Activated naive CD4-positive, alpha-beta T cell treated with anti-CD3 and anti-CD28 coated beads, Interleukin-2, amount 50 U/mL, for 72 hours (primary cell): ENCODE results near the gene OXER1. TPM values are rescaled to one million over a fixed set of nuclear protein-coding genes. Genes with fewer than 3 reads are reported as not detected.

Source experiments
- ATAC-seq, 2 donors: fragments of 150-1000 bp; cut with Tn5 transposase; 2 replicates each; pipeline ENCODE4 v1.10.0; 2021; ENCODE audit warnings: mild to moderate bottlenecking in 2 of 2, moderate library complexity in 2 of 2
- DNase-seq, 2 donors: peaks; one replicate each; pipeline ENCODE4 v3.0.0; 2021 to 2022; ENCODE audit warnings: low spot score in 2 of 2
- H3K27ac Mint-ChIP-seq, 2 donors: one replicate each; pipeline ENCODE4 v1.8.0; 2022; ENCODE audit warnings: mild to moderate bottlenecking in 2 of 2, mixed read lengths in 2 of 2
- H3K36me3 Mint-ChIP-seq, 2 donors: one replicate each; pipeline ENCODE4 v1.8.0; 2022; ENCODE audit warnings: mixed read lengths in 2 of 2
- H3K9me3 Mint-ChIP-seq, 2 donors: one replicate each; pipeline ENCODE4 v1.8.0; 2022; ENCODE audit warnings: mixed read lengths in 2 of 2
- total RNA-seq, 2 donors: library from RNA; stranded (reverse); gene quantifications; one replicate each; pipeline ENCODE4 v1.2.3, GENCODE V29; 2022

OXER1 gene
- total RNA-seq, 2 donors from 2014 or later, result 0.25 to 0.54 TPM

DNA sequence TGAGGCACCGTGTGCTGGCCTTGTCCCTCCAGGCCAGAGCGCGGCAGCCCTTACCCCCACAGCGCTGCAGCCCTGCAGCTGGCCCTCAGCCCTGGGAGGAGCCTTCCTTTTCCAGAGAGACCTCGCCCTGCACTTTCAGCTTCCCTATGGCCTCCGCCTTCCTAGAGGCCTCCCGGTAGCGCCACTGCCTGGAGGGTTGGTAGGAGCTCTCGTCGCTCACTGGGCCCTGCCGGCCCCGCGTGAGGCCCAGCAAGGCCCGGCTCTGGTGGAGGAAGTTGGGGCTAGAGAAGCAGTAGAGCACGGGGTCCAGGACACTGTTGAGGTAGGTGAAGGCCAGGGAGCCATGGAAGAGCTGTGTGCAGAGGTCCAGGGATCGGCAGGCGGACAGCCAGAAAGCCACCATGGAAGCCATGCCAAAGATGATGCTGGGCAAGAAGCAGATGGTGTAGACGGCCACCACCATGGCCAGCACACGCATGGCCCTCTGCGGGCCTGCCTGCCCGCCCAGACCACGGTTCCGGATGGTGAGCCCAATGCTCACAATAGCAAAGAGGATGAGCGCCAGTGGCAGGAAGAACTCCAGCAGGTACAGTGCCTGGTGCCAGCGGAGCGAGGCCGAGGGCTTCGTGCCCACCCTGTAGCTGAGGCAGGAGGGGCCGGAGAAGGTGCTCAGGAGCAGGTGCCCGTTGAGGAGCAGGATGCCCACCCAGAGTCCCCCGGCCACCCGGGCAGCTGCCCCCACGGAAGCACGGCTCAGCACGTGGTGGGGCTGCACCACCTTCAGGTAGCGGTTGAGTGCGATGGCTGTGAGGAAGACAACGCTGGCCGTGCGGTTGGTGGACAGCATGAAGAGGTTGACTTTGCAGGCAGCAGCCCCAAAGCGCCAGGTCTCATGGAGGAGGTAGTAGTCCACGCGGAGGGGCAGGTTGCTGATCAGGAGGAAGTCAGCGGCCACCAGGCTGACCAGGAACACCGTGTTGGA, 821 bp downstream of the OXER1 start:
- peak overlapping the region; percentile 9 to 78 for H3K27ac Mint-ChIP-seq
- H3K9me3 Mint-ChIP-seq, result no peaks in the 10 kb centered on the region
- ATAC-seq, result no peak
- no peak for DNase-seq
- no peaks in the 10 kb centered on the region for H3K36me3 Mint-ChIP-seq

DNA sequence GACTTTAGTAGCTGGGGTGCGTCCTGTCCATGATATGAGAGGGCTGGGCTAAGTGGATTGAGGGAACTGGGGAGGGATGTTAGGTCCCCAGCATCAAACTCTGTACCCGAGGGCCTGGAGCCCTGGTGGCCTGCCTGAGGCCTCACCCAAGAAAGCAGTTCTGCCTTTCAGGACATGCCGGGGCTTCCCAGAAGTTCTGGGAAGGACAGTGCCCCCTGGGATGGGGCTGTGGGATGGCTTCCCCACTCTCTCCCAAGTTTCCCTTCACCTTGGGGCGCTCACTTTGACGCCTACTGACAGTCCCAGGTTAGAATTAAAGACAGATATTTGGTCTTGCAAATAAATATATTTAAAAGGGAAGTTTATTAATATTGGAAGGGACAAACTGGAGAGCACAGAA, 1.8 kb downstream of the OXER1 start:
- Mint-ChIP-seq H3K9me3 (no peaks in the 10 kb centered on the region), H3K27ac (no peak overlapping the region), H3K36me3 (no peaks in the 10 kb centered on the region)
- ATAC-seq (no peak), DNase-seq (no peak)

DNA sequence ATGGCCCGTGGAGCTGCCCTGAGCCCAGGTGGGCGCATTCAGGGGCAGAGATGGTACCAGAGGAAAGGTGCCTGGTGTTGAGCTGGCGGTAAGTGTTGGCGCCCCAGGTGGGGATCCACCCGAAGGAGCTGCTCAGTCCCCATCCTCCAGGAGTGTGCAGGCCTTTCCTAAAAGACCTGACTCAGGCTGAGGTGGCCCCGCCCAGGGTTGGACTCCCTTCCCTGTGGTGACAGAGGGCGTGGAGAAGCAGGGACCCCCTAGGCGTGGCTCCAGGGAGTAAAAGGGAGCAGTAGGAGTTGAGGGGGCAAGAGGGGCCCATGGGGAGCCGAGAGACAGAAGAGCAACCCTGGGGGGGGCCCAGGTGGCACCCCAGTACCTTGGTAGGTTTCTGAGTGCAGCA, 2.4 kb downstream of the OXER1 start:
- no peak for DNase-seq
- no peaks in the 10 kb centered on the region for H3K36me3 Mint-ChIP-seq

DNA sequence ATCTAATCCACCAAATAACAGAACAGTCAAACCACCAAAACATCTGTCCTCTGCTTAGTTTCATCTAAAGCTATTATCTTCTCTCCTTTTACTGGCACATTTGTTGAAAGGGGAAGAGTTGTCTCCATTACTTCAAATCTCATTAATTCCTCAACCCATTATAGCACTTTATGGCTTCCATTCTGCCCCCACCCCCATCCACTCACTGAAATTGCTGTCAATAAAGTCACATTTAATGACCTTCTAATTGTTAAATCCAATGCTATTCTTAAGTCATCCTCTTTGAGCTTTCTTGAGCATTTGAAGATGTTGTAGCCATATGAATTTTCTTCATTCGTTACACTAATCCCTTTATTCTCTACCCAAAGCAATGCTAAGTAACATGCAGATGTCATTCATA, 5.2 kb downstream of the OXER1 start:
- no peaks in the 10 kb centered on the region for H3K9me3 Mint-ChIP-seq
- DNase-seq, result no peak
- ATAC-seq, result no peak
- no peaks in the 10 kb centered on the region for H3K36me3 Mint-ChIP-seq
- H3K27ac Mint-ChIP-seq, result peak overlapping the region in 1 of 2 donors; percentile 8

More for the DNA sequence above, 2.4 kb downstream of the OXER1 start:
- no peaks in the 10 kb centered on the region for H3K9me3 Mint-ChIP-seq
- H3K27ac Mint-ChIP-seq, result no peak overlapping the region
- ATAC-seq, result no peak

GRCh38 chr2:42757981-42758740, 5.8 kb downstream of the OXER1 start:
- Mint-ChIP-seq H3K9me3 (no peaks in the 10 kb centered on the region), H3K36me3 (peaks cover 0 to 4% of the 10 kb centered on the region in 2 donors), H3K27ac (peak overlapping the region in 1 of 2 donors; percentile 8)
- DNase-seq, result no peak
- no peak for ATAC-seq

DNA sequence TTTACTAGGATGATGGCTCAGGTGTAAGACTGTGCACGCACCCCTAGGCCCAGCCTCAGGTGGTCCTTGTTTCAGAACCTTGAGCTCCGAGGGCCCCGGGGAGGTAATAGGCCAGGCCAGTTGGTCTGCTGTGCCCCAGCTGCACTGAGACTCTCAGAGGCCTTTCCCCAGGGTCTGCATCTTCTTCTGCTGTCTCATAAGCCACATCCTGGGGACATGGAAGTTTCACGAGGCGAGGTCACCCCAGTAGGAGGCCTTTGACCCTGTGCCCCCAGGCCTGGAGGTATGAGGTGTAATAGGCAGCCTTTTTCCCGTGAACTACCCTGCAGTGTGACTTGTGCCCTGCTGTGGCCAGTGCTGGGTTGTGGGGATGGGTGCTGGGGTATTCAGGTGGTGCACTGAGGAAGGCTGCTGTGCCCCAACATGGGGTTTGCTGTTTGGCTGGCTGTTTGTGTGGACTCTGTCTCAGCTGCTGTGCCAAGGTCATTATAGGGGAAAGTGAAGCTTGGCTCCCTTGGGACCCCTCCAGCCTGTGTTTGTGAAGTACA, 6.9 kb downstream of the OXER1 start:
- H3K9me3 Mint-ChIP-seq, result no peaks in the 10 kb centered on the region
- no peak for DNase-seq
- no peak overlapping the region for H3K27ac Mint-ChIP-seq
- ATAC-seq, result no peak
- H3K36me3 Mint-ChIP-seq, result peaks cover 0 to 4% of the 10 kb centered on the region in 2 donors

DNA sequence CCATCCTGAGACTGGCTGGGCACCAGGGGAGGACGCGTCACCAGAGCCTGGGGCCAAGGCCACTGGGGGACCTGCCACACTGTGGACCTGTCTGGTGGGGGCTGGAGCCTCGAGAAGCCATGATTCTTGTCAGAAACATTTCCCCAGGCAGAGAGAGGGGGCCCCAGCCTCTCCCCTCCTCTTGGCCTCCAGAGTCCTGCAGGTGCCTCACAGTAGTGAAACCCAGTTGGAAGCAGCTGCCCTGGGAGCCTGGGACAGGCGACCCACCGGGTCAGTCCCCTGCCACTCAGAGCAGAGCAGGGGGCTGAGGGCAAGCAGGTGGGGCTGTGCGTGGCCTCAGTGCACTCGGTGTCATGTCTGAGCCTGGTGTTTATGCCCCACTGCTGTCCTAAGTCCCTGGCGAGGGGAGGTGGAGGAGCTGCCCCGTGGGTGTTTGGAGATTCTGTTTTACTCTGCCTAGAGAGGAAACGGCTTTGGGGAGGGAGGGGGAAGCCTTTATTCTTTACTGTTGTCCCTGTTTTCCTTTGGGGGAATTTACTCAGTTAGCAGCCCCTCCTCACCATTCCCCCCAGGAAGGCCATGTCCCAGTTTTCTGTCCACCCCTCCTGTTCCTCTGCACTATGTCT, 7.7 kb downstream of the OXER1 start:
- no peaks in the 10 kb centered on the region for H3K9me3 Mint-ChIP-seq
- no peak for DNase-seq
- no peak for ATAC-seq
- H3K27ac Mint-ChIP-seq, result no peak overlapping the region
- H3K36me3 Mint-ChIP-seq, result peaks cover 0 to 4% of the 10 kb centered on the region in 2 donors

DNA sequence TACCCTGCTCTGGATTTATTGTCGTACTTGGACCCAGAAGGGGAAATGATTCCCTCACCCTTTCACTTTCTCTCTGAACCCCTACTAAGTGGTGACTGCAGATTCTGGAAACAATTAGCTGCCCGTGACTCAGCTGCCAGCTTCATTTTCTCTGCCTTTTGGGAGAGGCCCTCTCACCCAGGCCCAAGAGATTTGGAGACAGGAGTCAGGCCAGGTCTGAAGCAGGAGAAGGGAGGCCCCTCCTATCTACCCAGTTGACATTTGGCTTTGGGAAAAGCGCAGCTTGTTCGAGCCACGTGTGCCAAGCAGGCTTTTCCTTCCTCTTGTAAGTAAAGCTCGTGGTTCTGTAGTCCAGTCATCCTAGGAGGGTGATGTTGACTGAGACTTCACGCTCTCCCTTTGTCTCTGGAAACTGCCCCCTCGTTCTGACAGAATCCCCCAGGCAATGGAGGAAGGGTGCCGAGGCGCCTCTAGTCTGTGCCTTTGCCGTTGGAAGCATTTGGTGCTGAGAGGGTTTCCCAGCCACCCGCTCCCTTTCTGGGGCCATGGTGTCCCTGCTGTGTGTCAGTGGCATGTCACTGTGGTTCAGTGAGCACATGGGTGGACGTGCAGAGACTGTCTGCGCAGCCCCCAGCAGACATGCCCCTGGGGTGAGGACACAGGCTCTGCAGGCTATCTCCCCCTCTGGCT, 8.6 kb downstream of the OXER1 start:
- no peaks in the 10 kb centered on the region for H3K9me3 Mint-ChIP-seq
- peak overlapping the region in 1 of 2 donors; percentile 77 for H3K27ac Mint-ChIP-seq
- ATAC-seq (peak; percentile 43 to 65), DNase-seq (no peak)
- H3K36me3 Mint-ChIP-seq, result peaks cover 0 to 4% of the 10 kb centered on the region in 2 donors

DNA sequence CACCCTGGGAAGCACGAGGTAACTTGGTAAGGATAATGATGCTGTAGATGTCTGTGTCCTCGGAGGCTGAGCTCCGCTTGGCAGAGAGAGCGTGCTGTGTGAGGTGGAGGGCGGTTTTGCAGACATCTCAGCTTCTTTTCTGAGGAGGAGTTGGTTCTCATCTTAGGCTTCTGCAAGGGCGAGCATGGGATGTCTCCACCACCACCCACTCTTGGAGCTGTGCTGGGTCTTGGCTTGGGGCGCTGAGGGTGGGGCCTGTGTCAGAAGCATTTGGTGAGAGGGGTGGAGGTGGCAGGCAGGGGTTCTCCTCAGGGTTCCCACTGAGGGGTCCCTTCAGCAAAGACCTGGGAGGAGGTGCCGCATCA, 9.2 kb downstream of the OXER1 start:
- Mint-ChIP-seq H3K9me3 (no peaks in the 10 kb centered on the region), H3K36me3 (peaks cover 0 to 4% of the 10 kb centered on the region in 2 donors), H3K27ac (no peak overlapping the region)
- DNase-seq, result no peak
- peak in 1 of 2 donors; percentile 11 for ATAC-seq

GRCh38 chr2:42754021-42754775, 9.7 kb downstream of the OXER1 start:
- ATAC-seq, result peak; percentile 23 to 48
- no peak overlapping the region for H3K27ac Mint-ChIP-seq
- DNase-seq, result no peak
- peaks cover 0 to 4% of the 10 kb centered on the region in 2 donors for H3K36me3 Mint-ChIP-seq
- no peaks in the 10 kb centered on the region for H3K9me3 Mint-ChIP-seq

DNA sequence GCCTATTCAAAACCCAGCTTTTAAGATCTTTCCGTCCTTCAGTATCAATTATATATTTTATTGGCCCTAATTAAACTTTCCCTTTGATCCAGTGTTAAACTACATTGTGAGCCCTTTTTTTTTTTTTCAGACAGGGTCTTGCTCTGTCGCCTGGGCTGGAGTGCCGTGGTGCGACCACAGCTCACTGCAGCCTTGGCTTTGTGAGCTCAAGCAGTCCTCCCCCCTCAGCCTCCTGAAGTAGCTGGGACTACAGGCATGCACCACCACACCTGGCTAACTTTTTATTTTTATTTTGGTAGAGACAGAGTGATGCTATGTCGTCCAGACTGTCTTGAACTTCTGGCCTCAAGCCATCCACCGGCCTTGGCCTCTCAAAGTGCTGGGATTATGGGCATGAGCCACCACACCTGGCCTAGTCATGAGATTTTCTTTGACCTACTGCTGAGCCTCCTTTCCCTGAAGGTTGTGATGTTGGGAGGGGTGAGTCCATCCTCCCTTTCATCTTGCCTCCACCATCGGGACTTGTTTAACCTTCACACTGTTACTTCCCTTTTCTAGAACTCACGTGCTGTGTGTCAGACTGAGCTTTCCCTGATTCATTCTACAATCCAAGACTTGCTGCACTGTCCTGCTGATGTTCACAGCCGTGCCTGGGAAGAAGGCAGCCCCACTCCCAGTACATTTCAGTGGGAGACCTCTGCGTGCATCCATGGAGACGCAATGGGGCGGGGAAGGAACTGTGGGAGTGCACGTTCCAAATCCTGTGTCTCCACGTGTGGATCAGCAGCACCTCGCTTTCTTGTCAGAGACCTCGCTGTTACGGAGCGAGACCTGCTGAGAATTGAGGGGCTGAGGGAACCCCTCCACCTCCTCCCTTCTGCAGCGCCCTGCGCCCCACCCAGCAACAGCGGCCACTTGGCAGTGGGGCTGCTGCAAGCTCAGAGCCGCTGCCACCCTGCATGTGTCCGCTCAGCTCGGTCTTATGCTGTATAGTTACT, 10.8 kb downstream of the OXER1 start:
- no peaks in the 10 kb centered on the region for H3K9me3 Mint-ChIP-seq
- peaks cover 0 to 4% of the 10 kb centered on the region in 2 donors for H3K36me3 Mint-ChIP-seq
- no peak for ATAC-seq
- H3K27ac Mint-ChIP-seq, result peak overlapping the region in 1 of 2 donors; percentile 34
- DNase-seq, result no peak

GRCh38 chr2:42752314-42752713, 11.6 kb downstream of the OXER1 start:
- no peak for DNase-seq
- Mint-ChIP-seq H3K36me3 (peaks cover 0 to 4% of the 10 kb centered on the region in 2 donors), H3K27ac (no peak overlapping the region), H3K9me3 (no peaks in the 10 kb centered on the region)
- no peak for ATAC-seq

- Mint-ChIP-seq H3K36me3 (peaks cover 0 to 4% of the 10 kb centered on the region in 2 donors), H3K9me3 (no peaks in the 10 kb centered on the region), H3K27ac (peak overlapping the region in 1 of 2 donors; percentile 11)
- no peak for DNase-seq
- no peak for ATAC-seq
Measured at GRCh38 chr2:42748840-42749239, 15.1 kb downstream of the OXER1 start.

- DNase-seq (no peak), ATAC-seq (no peak)
- Mint-ChIP-seq H3K27ac (no peak overlapping the region), H3K9me3 (no peaks in the 10 kb centered on the region), H3K36me3 (peaks cover 0 to 8% of the 10 kb centered on the region in 2 donors)
Measured at GRCh38 chr2:42747422-42747821, 16.5 kb downstream of the OXER1 start.
